Inferior parietal cortex (tissue), 1 donor: ENCODE measurements around the gene CD44.

ENCODE experiments used
- DNase-seq: peaks from one replicate; pipeline ENCODE4 v3.0.0-alpha.2; 2016; ENCODE audit errors: extremely low spot score

CD44 gene

GRCh38 chr11:35177370-35177769 is 38.4 kb downstream of the CD44 start:
- DNase-seq, result no peak

GRCh38 chr11:35178067-35178805 is 39.3 kb downstream of the CD44 start:
- no peak for DNase-seq

GRCh38 chr11:35178873-35179272 is 39.9 kb downstream of the CD44 start:
- no peak for DNase-seq

- DNase-seq, result no peak
These were observed 40.6 kb downstream of the CD44 start for GRCh38 chr11:35179466-35180135.

- DNase-seq, result no peak
These were observed 41.6 kb downstream of the CD44 start for GRCh38 chr11:35180317-35181233.

GRCh38 chr11:35182317-35182939 is 43.5 kb downstream of the CD44 start:
- no peak for DNase-seq

GRCh38 chr11:35183326-35183925 is 44.5 kb downstream of the CD44 start:
- DNase-seq, result no peak

- no peak for DNase-seq
These were observed 46.7 kb downstream of the CD44 start for GRCh38 chr11:35185696-35186095.

GRCh38 chr11:35187996-35188395 is 49.0 kb downstream of the CD44 start:
- DNase-seq, result no peak

- DNase-seq, result no peak
These were observed 51.9 kb downstream of the CD44 start for GRCh38 chr11:35190804-35191348.

- no peak for DNase-seq
These were observed 53.4 kb downstream of the CD44 start for GRCh38 chr11:35192347-35192746.

- DNase-seq, result no peak
These were observed 54.8 kb downstream of the CD44 start for GRCh38 chr11:35193767-35194166.

GRCh38 chr11:35197292-35197691 is 58.3 kb downstream of the CD44 start:
- no peak for DNase-seq

GRCh38 chr11:35200811-35201341 is 61.9 kb downstream of the CD44 start:
- no peak for DNase-seq

GRCh38 chr11:35204614-35205013 is 65.6 kb downstream of the CD44 start:
- no peak for DNase-seq

GRCh38 chr11:35206616-35207015 is 67.6 kb downstream of the CD44 start:
- DNase-seq, result no peak

- DNase-seq, result no peak
These were observed 68.8 kb downstream of the CD44 start for GRCh38 chr11:35207471-35208403.

- no peak for DNase-seq
These were observed 69.8 kb downstream of the CD44 start for GRCh38 chr11:35208795-35209194.

- no peak for DNase-seq
These were observed 72.0 kb downstream of the CD44 start for GRCh38 chr11:35210876-35211546.
